NCI-H345 treated with DMSO at 0.1 percent for 48 hours (cell line): ENCODE measurements around the gene MTCL1.
"Not testable (repeated sequence)": the region's sequence is repeated elsewhere in the genome, so short reads cannot be mapped to it uniquely, and the experiment has no call there.

Source experiments
- DNase-seq: peaks from one replicate; lab custom pipeline; 2025; ENCODE audit not compliant: unreplicated experiment; lab: John Stamatoyannopoulos, UW

Gene MTCL1

GRCh38 chr18:8741532-8741931 is 36.2 kb downstream of the MTCL1 start:
- DNase-seq: no peak

- no peak for DNase-seq
These were observed 37.3 kb downstream of the MTCL1 start for GRCh38 chr18:8742387-8743361.

GRCh38 chr18:8744038-8744437 is 38.7 kb downstream of the MTCL1 start:
- no peak for DNase-seq

- DNase-seq: no peak
These were observed 39.3 kb downstream of the MTCL1 start for GRCh38 chr18:8744656-8745055.

DNA sequence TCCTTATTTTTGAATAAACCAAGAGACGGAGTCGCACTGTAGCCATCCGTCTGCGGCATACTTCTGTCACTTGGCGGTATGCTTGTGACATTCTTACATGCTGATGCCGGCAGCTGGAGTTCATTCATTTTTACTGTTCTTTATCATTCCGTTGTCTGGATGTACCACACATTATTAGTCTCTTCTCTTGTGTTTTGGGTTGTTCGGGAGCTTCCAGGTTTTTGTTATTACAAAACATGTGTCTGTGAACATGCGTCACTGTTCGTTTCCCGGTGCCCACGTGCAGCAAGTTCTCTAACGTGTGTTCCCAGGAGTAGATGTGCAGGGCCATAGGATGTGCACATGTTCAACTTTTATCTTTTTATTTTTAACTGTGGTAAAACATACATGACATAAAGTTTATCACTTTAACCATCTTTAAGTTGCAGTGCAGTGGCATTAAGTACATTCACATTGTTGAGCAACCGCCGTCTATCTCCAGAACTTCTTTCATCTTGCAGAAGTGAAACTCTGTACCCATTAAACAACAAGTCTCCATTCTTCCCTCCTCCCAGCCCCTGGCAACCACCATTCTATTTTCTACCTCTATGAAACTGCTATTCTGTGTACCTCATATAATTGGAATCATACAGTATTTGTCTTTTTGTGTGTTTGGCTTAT is 40.1 kb downstream of the MTCL1 start:
- DNase-seq: no peak

DNA sequence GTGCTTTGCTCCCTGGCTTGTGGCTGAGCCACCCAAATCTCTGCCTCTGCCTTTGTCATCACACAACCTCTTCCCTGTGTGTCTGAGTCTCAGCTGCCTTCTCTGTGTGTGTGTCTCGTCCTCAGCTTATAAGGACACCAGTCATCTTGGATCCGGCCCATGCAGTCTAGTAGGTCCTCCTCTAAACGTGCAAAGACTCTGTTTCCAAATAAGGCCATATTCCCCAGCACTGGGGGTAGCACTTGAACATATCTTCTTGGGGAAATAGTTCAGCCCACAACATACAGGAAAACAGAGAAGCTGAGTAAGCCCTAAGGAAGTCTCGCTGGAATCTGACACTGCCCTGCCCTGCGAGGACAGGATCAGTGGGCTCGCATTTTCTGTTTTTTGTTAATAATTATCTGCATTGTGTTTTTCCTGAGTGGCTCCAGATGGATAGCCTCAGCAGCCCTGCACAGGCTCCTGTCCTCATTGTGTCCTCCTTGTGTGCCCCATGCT is 42.1 kb downstream of the MTCL1 start:
- DNase-seq: no peak

DNA sequence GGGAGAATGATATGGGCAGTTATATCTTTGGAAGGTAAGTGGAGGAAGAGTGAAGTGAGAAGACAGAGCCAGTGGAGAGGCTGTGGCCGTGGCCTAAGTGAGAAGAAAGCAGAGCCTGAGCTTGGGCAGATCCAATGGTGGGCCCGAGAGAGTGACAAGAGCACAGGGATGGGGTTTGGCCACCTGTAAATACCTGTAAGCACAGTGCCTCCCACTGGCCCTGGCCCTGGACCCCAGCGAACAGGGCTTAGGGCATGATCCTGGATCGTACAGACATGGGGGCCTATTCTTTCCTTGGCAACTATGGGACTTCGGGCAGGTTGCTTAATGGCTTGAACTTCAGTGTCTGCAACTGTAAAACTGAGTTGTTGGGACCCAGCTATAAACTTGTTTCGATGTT is 44.1 kb downstream of the MTCL1 start:
- no peak for DNase-seq

- no peak for DNase-seq
These were observed 45.6 kb downstream of the MTCL1 start for GRCh38 chr18:8750954-8751415.

GRCh38 chr18:8751692-8752091 is 46.3 kb downstream of the MTCL1 start:
- DNase-seq: no peak

GRCh38 chr18:8752329-8752728 is 47.0 kb downstream of the MTCL1 start:
- no peak for DNase-seq

GRCh38 chr18:8754995-8755960 is 49.9 kb downstream of the MTCL1 start:
- DNase-seq: no peak

GRCh38 chr18:8756571-8756970 is 51.2 kb downstream of the MTCL1 start:
- DNase-seq: no peak

GRCh38 chr18:8757396-8757997 is 52.1 kb downstream of the MTCL1 start:
- no peak for DNase-seq

- DNase-seq: no peak
These were observed 53.1 kb downstream of the MTCL1 start for GRCh38 chr18:8758466-8758865.

GRCh38 chr18:8760984-8761383 is 55.6 kb downstream of the MTCL1 start:
- DNase-seq: no peak

DNA sequence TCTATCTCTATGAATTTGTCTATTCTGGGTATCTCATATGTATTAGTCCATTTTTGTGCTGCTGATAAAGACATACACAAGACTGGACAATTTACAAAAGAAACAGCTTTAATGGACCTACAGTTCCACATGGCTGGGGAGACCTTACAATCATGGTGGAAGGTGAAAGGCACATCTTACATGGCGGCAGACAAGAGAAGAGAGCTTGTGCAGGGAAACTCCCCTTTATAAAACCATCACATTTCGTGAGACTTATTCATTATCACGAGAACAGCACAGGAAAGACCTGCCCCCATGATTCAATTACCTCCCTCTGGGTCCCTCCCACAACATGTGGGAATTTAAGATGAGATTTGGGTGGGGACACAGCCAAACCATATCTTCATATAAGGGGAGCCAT is 56.2 kb downstream of the MTCL1 start:
- DNase-seq: not testable (repeated sequence)

- DNase-seq: no peak
These were observed 57.6 kb downstream of the MTCL1 start for GRCh38 chr18:8762968-8763367.

- DNase-seq: no peak
These were observed 58.3 kb downstream of the MTCL1 start for GRCh38 chr18:8763611-8764010.

DNA sequence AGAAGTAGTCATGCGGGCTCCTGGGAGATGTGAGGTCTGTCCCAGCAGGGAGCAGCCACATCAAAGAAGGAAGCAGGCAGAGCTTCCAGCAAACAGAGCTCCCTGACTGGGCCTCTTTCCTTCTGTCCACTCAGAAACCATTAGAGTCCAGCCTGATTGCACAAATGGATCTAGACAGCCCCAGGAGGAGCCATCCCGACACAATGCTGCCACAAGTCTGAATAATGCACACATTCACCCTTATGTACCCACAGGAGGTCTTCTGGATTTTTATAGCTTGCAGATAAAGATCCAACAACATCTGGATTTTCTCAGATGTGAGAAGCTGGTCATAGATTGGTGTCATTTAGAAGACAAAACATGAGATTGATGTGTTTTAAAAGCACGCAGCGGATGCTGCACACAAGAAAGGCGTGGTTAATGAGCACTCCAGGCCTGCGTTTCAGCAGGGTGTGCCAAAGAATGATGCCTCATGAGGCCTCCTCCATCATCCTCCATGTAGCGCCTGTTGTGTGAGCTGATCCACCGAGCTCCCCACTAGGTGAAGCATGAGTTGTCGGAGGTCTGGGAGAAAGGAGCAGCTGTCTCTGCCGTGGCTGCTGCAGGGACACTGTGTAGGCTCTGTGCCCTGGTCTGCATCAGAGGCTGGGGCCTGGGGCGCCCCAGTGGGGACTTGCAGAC is 60.6 kb downstream of the MTCL1 start:
- no peak for DNase-seq
